ENCODE data around the gene LARP7. TPM values are rescaled to one million over a fixed set of nuclear protein-coding genes. Genes with fewer than 3 reads are reported as not detected.

LARP7 gene
- total RNA-seq, 1 donor: 3.8 TPM

Small RNA genes within 50 kb of the gene (small RNA-seq; reads per million reads assigned to genes)
- gene MIR302A (not detected), gene MIR302C (not detected), gene MIR302D (not detected), gene MIR367 (not detected), gene WRBP1 (not detected)

Other genes with a start within 250 kb of the LARP7 start
- under 0.01 TPM for gene NEUROG2, start 121.0 kb upstream of the LARP7 start, total RNA-seq
- 2.7 TPM for gene ZGRF1, start 234 bp upstream of the LARP7 start, total RNA-seq